Adrenal gland (tissue), 12 donors: ENCODE measurements around the gene SLC1A1. TPM values are rescaled to one million over a fixed set of nuclear protein-coding genes. Genes with fewer than 3 reads are reported as not detected.

Source experiments
- DNase-seq, 7 donors: peaks; one replicate each; pipeline ENCODE4 v3.0.0-alpha.2; 2019 to 2020
- H3K27ac ChIP-seq, 5 donors: fragments of 200-600 bp; sonication (generic) in 4 of 5; 1 replicate in 3 of 5; 2 replicates in 2 of 5; pipeline versions ENCODE4 v1.5.1 to v1.8.0; 2016 to 2020; ENCODE audit warnings: mild to moderate bottlenecking in 1 of 5
- H3K27me3 ChIP-seq: fragments of 200-600 bp; 2 replicates; pipeline ENCODE4 v1.8.0; 2021
- H3K36me3 ChIP-seq, 2 donors: fragments of 200-600 bp; replicated peaks in 1 of 2; 1 replicate in 1 of 2; 2 replicates in 1 of 2; pipeline versions ENCODE4 v1.5.1 to v1.8.0; 2018 to 2022
- H3K4me1 ChIP-seq, 2 donors: fragments of 200-600 bp; replicated peaks in 1 of 2; 1 replicate in 1 of 2; 2 replicates in 1 of 2; pipeline versions ENCODE4 v1.5.1 to v1.8.0; 2018 to 2021
- H3K4me3 ChIP-seq, 4 donors: fragments of 200-600 bp; sonication (generic) in 3 of 4; one replicate each; pipeline ENCODE4 v1.5.1; 2016 to 2018
- H3K9me3 ChIP-seq, 3 donors: fragments of 200-600 bp; sonication (generic) in 1 of 3; replicated peaks in 1 of 3; 1 replicate in 2 of 3; 2 replicates in 1 of 3; pipeline versions ENCODE4 v1.5.1 to v1.8.0; 2016 to 2021
- POLR2A ChIP-seq, 2 donors: fragments of 450-650 bp; IDR thresholded peaks; one replicate each; pipeline ENCODE4 v1.6.1; 2017; ENCODE audit warnings: antibody characterized with exemption in 2 of 2, mild to moderate bottlenecking in 2 of 2, moderate library complexity in 1 of 2
- WGBS, 4 donors: extraction: QIAGEN DNeasy Blood & Tissue Kit in 2 of 4; methylation state at CpG; one replicate each; pipeline versions ENCODE4 v1.1.5 to v1.1.7; 2013 to 2017; 5-methylcytosine and 5-hydroxymethylcytosine counted together
- intact Hi-C, 2 donors: fragments of 100-400 bp; cut with DNase I; formaldehyde crosslinking; loops; one replicate each; pipeline versions ENCODE4 v1.14.1 to v1.15.0; 2022 to 2023
- polyA plus RNA-seq, 3 donors: library from polyadenylated mRNA; stranded (reverse); fragments of 200-250 nt in 2 of 3; fragments of 350-450 nt in 1 of 3; fragmentation: Illumina TruSeq in 1 of 3; extraction: RNeasy Lipid Tissue Mini Kit (QIAGEN cat#74804) in 1 of 3; gene quantifications; one replicate each; pipeline ENCODE4 v1.2.3, GENCODE V29; 2013 to 2014
- total RNA-seq, 9 donors: library from RNA; depleted of rRNA in 4 of 9; stranded (reverse); fragments of >200 nt in 4 of 9; fragments of 120-200 nt in 1 of 9; fragmentation: NEBNext Ultra II Directional in 1 of 9; extraction: Animal tissue kit (Norgen Biotek cat#: 25700) in 1 of 9; gene quantifications; one replicate each; pipeline versions ENCODE4 v1.1.0 to v1.2.4, GENCODE V29; 2013 to 2023
- TF ChIP-seq, protein P1 (sequence below), 6 experiments: fragments of 450-650 bp in 4 of 6; fragments of 200-600 bp in 2 of 6; sonication (generic) in 1 of 6; IDR thresholded peaks; 1 replicate in 5 of 6; 2 replicates in 1 of 6; pipeline versions ENCODE4 v1.5.1 to v1.8.0; 2016 to 2021; ENCODE audit warnings: antibody characterized with exemption in 6 of 6, mild to moderate bottlenecking in 2 of 6, moderate library complexity in 1 of 6
- donor health status: healthy with polysubstance abuse.
- donor health status: Bipolar disorder and iron deficiency.
- donor health status: DM: yes; HTN: yes; CAD: no.
- donor health status: DM: no; HTN: no; CAD: no.
- donor health status: DM: no; HTN: no; CAD: no.
- donor health status: DM: yes; HTN: yes; CAD: no.

Gene SLC1A1
- total and polyA plus RNA-seq, 12 donors, result 0.68 to 4.9 (median 1.7) TPM

DNA sequence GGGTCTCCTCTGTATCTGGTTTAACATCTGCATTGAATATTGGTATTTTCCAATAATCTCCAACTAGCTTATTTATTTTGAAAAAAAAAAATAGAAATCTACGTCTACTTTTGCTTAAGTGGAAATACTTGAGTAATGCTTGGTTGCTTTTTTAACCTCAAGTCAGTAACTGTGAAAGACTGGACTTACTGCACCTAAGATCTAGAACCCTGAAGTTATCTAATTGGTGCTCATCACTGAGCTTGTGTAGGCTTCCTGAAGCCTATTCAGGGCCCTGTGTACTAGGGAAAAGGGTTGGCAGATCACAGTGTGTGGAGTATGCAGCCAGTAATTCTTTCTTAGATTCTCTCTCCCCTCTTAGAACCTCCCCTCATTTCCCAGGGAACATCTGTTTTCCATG is 16.2 kb downstream of the SLC1A1 start:
- Histone ChIP-seq H3K27ac (no peak overlapping the region), H3K4me1 (no peaks in the 10 kb centered on the region), H3K9me3 (no peaks in the 10 kb centered on the region), H3K36me3 (no peaks in the 10 kb centered on the region), H3K4me3 (no peak overlapping the region), H3K27me3 (no peaks in the 10 kb centered on the region)
- 77 to 91% (median 87%) methylated on average over 1 of the region's 1 CpG for WGBS, 4 donors
- no peak for TF ChIP-seq POLR2A (IDR thresholded peaks at IDR 0.05)
- TF ChIP-seq, protein P1, sequence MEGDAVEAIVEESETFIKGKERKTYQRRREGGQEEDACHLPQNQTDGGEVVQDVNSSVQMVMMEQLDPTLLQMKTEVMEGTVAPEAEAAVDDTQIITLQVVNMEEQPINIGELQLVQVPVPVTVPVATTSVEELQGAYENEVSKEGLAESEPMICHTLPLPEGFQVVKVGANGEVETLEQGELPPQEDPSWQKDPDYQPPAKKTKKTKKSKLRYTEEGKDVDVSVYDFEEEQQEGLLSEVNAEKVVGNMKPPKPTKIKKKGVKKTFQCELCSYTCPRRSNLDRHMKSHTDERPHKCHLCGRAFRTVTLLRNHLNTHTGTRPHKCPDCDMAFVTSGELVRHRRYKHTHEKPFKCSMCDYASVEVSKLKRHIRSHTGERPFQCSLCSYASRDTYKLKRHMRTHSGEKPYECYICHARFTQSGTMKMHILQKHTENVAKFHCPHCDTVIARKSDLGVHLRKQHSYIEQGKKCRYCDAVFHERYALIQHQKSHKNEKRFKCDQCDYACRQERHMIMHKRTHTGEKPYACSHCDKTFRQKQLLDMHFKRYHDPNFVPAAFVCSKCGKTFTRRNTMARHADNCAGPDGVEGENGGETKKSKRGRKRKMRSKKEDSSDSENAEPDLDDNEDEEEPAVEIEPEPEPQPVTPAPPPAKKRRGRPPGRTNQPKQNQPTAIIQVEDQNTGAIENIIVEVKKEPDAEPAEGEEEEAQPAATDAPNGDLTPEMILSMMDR (IDR thresholded peaks at IDR 0.05), result no peak
- DNase-seq, result no peak
- intact Hi-C loops, result no loop called here

DNA sequence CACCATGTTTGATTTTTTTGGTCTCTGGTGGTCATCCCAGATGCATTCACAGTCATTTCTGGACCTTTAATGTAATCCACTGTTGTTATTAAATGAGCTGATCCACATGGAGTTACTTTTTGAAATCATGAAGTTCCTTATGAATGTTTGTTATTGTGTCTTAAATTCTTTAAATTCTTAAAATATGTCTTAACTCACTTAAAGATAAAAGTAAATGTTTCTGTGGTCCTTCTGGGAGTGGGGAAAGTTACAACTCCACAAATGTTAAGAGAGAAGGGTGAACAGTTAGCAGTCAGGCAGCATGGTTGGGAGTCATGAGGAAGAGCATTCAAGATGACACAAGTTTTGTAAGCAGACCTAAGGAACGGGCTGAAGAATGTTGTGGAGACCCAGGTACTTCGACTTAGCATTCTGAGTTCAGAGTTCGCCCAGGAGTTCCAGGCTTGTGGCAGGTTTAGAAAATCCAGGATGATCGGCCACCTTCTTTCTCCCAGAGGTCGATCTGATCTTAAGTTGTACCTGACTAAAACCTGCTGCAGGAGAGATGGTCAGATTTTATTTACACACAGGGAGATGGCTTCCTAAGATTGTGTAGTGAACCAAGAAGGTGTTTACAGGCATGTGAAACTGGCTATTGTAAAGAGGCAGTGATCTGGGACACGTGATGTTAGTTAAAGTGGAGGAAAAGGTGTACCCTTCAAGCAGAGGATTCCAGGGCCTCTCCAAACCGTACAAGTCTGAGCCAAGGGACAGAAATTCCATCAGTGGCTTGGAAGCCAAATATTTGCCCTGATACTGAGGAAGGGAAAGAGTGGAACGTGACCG is 17.2 kb downstream of the SLC1A1 start:
- WGBS, 4 donors, result 63 to 88% (median 79%) methylated on average over 9 of the region's 9 CpGs
- no peaks in the 10 kb centered on the region for H3K27me3 ChIP-seq

DNA sequence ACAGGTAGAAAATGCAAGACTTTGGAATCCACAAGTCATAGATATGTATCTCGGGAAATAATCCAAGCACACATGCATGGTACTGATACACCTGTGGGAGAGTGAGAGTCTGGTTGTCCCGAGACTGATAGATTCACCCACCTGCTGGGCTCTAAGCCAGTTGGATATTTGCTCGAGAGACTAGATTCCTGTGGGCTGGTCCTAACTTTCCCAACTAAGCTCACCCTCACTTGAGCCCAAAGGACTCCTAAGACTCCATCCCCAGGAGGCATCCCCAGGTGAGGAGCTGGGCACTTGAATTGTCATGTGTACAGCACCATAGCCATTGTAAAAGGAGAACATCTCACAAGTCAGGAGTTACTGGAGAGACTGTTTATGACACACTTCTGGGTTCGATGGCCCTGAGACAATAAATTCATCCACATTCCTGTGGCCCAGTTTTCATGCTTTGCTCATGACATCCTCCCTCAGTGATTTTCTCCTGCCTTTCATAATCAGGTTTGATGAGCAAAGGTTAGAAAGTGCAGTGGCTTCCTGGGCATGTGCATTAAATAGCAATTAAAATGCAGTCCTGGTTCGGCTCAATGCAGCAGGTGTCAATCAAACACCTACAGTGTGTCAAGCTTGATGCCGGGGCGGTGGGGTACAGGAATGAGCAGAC is 18.1 kb downstream of the SLC1A1 start:
- no peak for TF ChIP-seq POLR2A (IDR thresholded peaks at IDR 0.05)
- TF ChIP-seq, protein P1 (IDR thresholded peaks at IDR 0.05), result no peak
- Histone ChIP-seq H3K4me1 (no peaks in the 10 kb centered on the region), H3K36me3 (no peaks in the 10 kb centered on the region), H3K4me3 (no peak overlapping the region), H3K27ac (no peak overlapping the region), H3K9me3 (no peaks in the 10 kb centered on the region), H3K27me3 (no peaks in the 10 kb centered on the region)
- intact Hi-C loops, result no loop called here
- DNase-seq, result no peak
- whole genome bisulfite sequencing, 4 donors, result 84 to 93% (median 86%) methylated on average over 7 of the region's 7 CpGs

More for the DNA sequence above, 17.2 kb downstream of the SLC1A1 start:
- no peak overlapping the region for H3K27ac ChIP-seq
- H3K4me3 ChIP-seq, result no peak overlapping the region
- no peaks in the 10 kb centered on the region for H3K4me1 ChIP-seq
- TF ChIP-seq, protein P1 (IDR thresholded peaks at IDR 0.05), result no peak
- TF ChIP-seq POLR2A (IDR thresholded peaks at IDR 0.05), result no peak
- intact Hi-C loops, result no loop called here
- DNase-seq, result no peak
- no peaks in the 10 kb centered on the region for H3K9me3 ChIP-seq
- no peaks in the 10 kb centered on the region for H3K36me3 ChIP-seq

DNA sequence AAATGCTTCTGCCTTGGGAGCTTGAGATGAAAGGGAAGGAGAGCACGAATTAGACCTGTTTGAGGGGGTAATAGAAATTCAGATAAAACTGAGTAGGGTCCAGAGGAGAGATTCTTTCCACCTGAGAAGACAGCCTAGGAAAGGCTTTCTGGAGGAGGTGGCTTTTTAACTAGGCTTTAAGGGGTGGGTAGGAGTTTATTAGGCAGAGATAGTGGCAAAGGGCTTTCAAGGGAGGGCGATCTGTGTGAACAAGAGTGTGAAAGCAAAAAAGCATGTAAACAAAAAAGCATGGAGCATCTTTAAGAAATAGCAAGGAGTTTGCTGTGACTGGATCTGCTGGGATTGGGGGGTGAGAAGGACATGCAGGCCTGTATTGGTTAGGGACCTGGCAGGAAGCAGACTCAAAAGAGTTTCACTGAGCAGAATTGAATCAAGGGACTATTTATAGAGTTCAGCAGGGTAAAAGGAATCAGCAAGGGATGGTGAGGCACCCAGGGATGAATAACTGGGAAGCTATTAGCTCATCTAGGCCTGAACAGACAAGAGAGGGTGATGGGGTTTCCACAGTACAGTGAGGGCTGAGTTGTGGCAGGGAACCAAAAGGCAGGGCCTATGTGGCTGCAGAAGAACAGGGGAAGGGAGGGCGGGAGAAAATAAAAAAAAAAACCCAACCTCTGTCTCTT is 18.8 kb downstream of the SLC1A1 start:
- DNase-seq, result no peak
- Histone ChIP-seq H3K4me3 (no peak overlapping the region), H3K27ac (no peak overlapping the region), H3K27me3 (no peaks in the 10 kb centered on the region), H3K36me3 (no peaks in the 10 kb centered on the region), H3K9me3 (no peaks in the 10 kb centered on the region), H3K4me1 (no peaks in the 10 kb centered on the region)
- intact Hi-C loops, result no loop called here
- 77 to 87% (median 83%) methylated on average over 3 of the region's 3 CpGs for WGBS, 4 donors
- TF ChIP-seq, protein P1 (IDR thresholded peaks at IDR 0.05), result no peak
- no peak for TF ChIP-seq POLR2A (IDR thresholded peaks at IDR 0.05)
